GM19240 (cell line): ENCODE measurements around the gene CYP24A1.

Experiments used
- DNase-seq: peaks from one replicate; pipeline ENCODE4 v3.0.0; 2011; ENCODE audit warnings: low spot score; ENCODE audit not compliant: insufficient read length

The CYP24A1 gene

GRCh38 chr20:54174457-54175175, 830 bp upstream of the CYP24A1 start:
- DNase-seq, result no peak

- DNase-seq, result no peak
Measured at GRCh38 chr20:54172856-54173652, 732 bp downstream of the CYP24A1 start.

- DNase-seq, result no peak
Measured at GRCh38 chr20:54172532-54172855, 1.3 kb downstream of the CYP24A1 start.

- no peak for DNase-seq
Measured at GRCh38 chr20:54170963-54171362, 2.8 kb downstream of the CYP24A1 start.

- DNase-seq, result no peak
Measured at GRCh38 chr20:54170026-54170471, 3.7 kb downstream of the CYP24A1 start.

GRCh38 chr20:54168961-54169862, 4.6 kb downstream of the CYP24A1 start:
- DNase-seq, result no peak

- DNase-seq, result no peak
Measured at GRCh38 chr20:54167909-54168872, 5.6 kb downstream of the CYP24A1 start.

GRCh38 chr20:54166987-54167662, 6.7 kb downstream of the CYP24A1 start:
- no peak for DNase-seq

GRCh38 chr20:54165803-54166202, 8.0 kb downstream of the CYP24A1 start:
- no peak for DNase-seq

GRCh38 chr20:54165014-54165413, 8.8 kb downstream of the CYP24A1 start:
- DNase-seq, result no peak

GRCh38 chr20:54163402-54163801, 10.4 kb downstream of the CYP24A1 start:
- no peak for DNase-seq

- no peak for DNase-seq
Measured at GRCh38 chr20:54162378-54163009, 11.3 kb downstream of the CYP24A1 start.

GRCh38 chr20:54161821-54162149, 12.0 kb downstream of the CYP24A1 start:
- no peak for DNase-seq

- DNase-seq, result no peak
Measured at GRCh38 chr20:54161008-54161820, 12.6 kb downstream of the CYP24A1 start.

- no peak for DNase-seq
Measured at GRCh38 chr20:54160065-54161007, 13.4 kb downstream of the CYP24A1 start.

GRCh38 chr20:54158856-54159418, 14.8 kb downstream of the CYP24A1 start:
- DNase-seq, result no peak

GRCh38 chr20:54158226-54158625, 15.6 kb downstream of the CYP24A1 start:
- no peak for DNase-seq
